PC-9 (cell line): Measurements from ENCODE around the gene AP3B1. TPM values are rescaled to one million over a fixed set of nuclear protein-coding genes. Genes with fewer than 3 reads are reported as not detected.
"Not testable (repeated sequence)": the region's sequence is repeated elsewhere in the genome, so short reads cannot be mapped to it uniquely, and the experiment has no call there.

Experiments used
- BruUV-seq: library from RNA; stranded (reverse); fragments of 400-500 nt; replicated peaks from 2 replicates; lab custom pipeline; 2021; lab: Mats Ljungman, UMichigan
- CTCF ChIA-PET: fragments of 300-600 bp; sonication (Branson Sonifier 250); formaldehyde crosslinking; loops from one replicate; lab custom pipeline; 2022; ENCODE audit warnings: antibody characterized with exemption; lab: Charles Lee
- POLR2A ChIA-PET: fragments of 300-600 bp; sonication (Branson Sonifier 250); formaldehyde crosslinking; loops from one replicate; lab custom pipeline; 2022; ENCODE audit warnings: antibody characterized with exemption; ENCODE audit not compliant: unreplicated experiment; lab: Charles Lee
- DNase-seq, 2 experiments: peaks; one replicate each; pipeline versions ENCODE4 v3.0.0 to v3.0.0-alpha.2; 2015 to 2022; ENCODE audit warnings: mixed read lengths in 1 of 2
- H2AFZ ChIP-seq: fragments of 200-600 bp; sonication (generic); 2 replicates; pipeline ENCODE4 v1.8.1; 2017; ENCODE audit warnings: antibody characterized with exemption
- H3F3A ChIP-seq: fragments of 200-600 bp; sonication (generic); 2 replicates; pipeline ENCODE4 v1.8.1; 2017; ENCODE audit warnings: antibody characterized with exemption, mild to moderate bottlenecking, low read depth; ENCODE audit not compliant: insufficient read depth
- H3K27ac ChIP-seq: fragments of 200-600 bp; sonication (generic); 2 replicates; pipeline ENCODE4 v1.6.1; 2016; ENCODE audit warnings: mixed run types
- H3K27me3 ChIP-seq: fragments of 200-600 bp; sonication (generic); 2 replicates; pipeline ENCODE4 v1.6.1; 2016; ENCODE audit warnings: low read depth, mixed run types; ENCODE audit not compliant: insufficient read depth
- H3K36me3 ChIP-seq: fragments of 200-600 bp; sonication (generic); 2 replicates; pipeline ENCODE4 v1.6.1; 2016; ENCODE audit warnings: low read depth, mixed run types
- H3K4me1 ChIP-seq: fragments of 200-600 bp; sonication (generic); replicated peaks from 2 replicates; pipeline ENCODE4 v1.6.1; 2016; ENCODE audit warnings: mixed run types; ENCODE audit not compliant: insufficient read depth
- H3K4me2 ChIP-seq: fragments of 200-600 bp; sonication (generic); 2 replicates; pipeline ENCODE4 v1.6.1; 2017; ENCODE audit warnings: mixed run types
- H3K4me3 ChIP-seq: fragments of 200-600 bp; sonication (generic); 2 replicates; pipeline ENCODE4 v1.6.1; 2016; ENCODE audit warnings: mixed run types
- H3K79me2 ChIP-seq: fragments of 200-600 bp; sonication (generic); 2 replicates; pipeline ENCODE4 v1.6.1; 2017; ENCODE audit warnings: low read depth, mixed run types
- H3K9me2 ChIP-seq: fragments of 200-600 bp; sonication (generic); 2 replicates; pipeline ENCODE4 v1.8.1; 2017; ENCODE audit warnings: mild to moderate bottlenecking; ENCODE audit not compliant: insufficient read depth
- H3K9me3 ChIP-seq: fragments of 200-600 bp; sonication (generic); 2 replicates; pipeline ENCODE4 v1.8.1; 2016; ENCODE audit warnings: low read depth; ENCODE audit not compliant: insufficient read depth
- H4K20me1 ChIP-seq: fragments of 200-600 bp; sonication (generic); 2 replicates; pipeline ENCODE4 v1.8.1; 2017; ENCODE audit not compliant: insufficient read depth
- CTCF ChIP-seq: fragments of 200-600 bp; sonication (generic); conservative IDR thresholded peaks from 2 replicates; pipeline ENCODE4 v1.6.1; 2017; ENCODE audit warnings: mixed run types, antibody characterized with exemption, mild to moderate bottlenecking, moderate library complexity
- EZH2 ChIP-seq: fragments of 200-600 bp; sonication (generic); IDR thresholded peaks from 2 replicates; pipeline ENCODE4 v1.8.0; 2017; ENCODE audit warnings: antibody characterized with exemption, low read depth
- intact Hi-C: fragments of 100-400 bp; cut with micrococcal nuclease; formaldehyde crosslinking; loops from one replicate; pipeline ENCODE4 v1.10.0; 2022; ENCODE audit not compliant: unreplicated experiment
- total RNA-seq: library from RNA; stranded (reverse); gene quantifications from 2 replicates; pipeline ENCODE4 v1.2.3, GENCODE V29; 2021

AP3B1 gene
- total RNA-seq, 1 experiment from 2014 or later: 44.0 TPM

GRCh38 chr5:78204241-78204640, 90.3 kb downstream of the AP3B1 start:
- no peaks in the 10 kb centered on the region for H3K36me3 ChIP-seq

GRCh38 chr5:78203815-78204214, 90.7 kb downstream of the AP3B1 start:
- TF ChIP-seq EZH2: no peak
- no peak for TF ChIP-seq CTCF

More at GRCh38 chr5:78204241-78204640, 90.3 kb downstream of the AP3B1 start:
- Histone ChIP-seq H3K4me1 (no peaks in the 10 kb centered on the region), H3K9me2 (no peaks in the 10 kb centered on the region), H3K4me2 (no peak overlapping the region), H3K79me2 (no peaks in the 10 kb centered on the region), H3K27me3 (no peaks in the 10 kb centered on the region), H3K9me3 (no peaks in the 10 kb centered on the region), H2AFZ (no peak overlapping the region), H3K4me3 (no peak overlapping the region), H3F3A (no peaks in the 10 kb centered on the region), H3K27ac (no peak overlapping the region), H4K20me1 (no peaks in the 10 kb centered on the region)
- ChIA-PET CTCF (interaction anchor here (0.6 kb wide), 1 partner anchor 1061 kb away, joined by 8 read pairs; no protein-coding TSS in a partner anchor), POLR2A (no interaction called here)
- TF ChIP-seq CTCF (no peak), EZH2 (no peak)
- intact Hi-C loops: no loop called here
- no peak for DNase-seq
- no TSS peak for BruUV-seq

GRCh38 chr5:78190402-78190801, 104.1 kb downstream of the AP3B1 start:
- intact Hi-C loops: no loop called here
- no peak for DNase-seq
- H3K4me1 ChIP-seq: no peaks in the 10 kb centered on the region
- ChIA-PET CTCF (no interaction called here), POLR2A (no interaction called here)
- H3K27me3 ChIP-seq: no peaks in the 10 kb centered on the region
- H3K36me3 ChIP-seq: no peaks in the 10 kb centered on the region
- no peak overlapping the region for H3K4me3 ChIP-seq
- TF ChIP-seq CTCF: no peak
- TF ChIP-seq EZH2: no peak
- BruUV-seq: no TSS peak
- H3K9me2 ChIP-seq: peaks cover 10% of the 10 kb centered on the region; the same call in 1 of the 2 replicates
- no peak overlapping the region for H2AFZ ChIP-seq
- H3K27ac ChIP-seq: no peak overlapping the region
- H3K4me2 ChIP-seq: no peak overlapping the region
- peaks cover 3% of the 10 kb centered on the region for H3F3A ChIP-seq
- no peaks in the 10 kb centered on the region for H4K20me1 ChIP-seq
- H3K9me3 ChIP-seq: no peaks in the 10 kb centered on the region; the same call in none of the 2 replicates
- no peaks in the 10 kb centered on the region for H3K79me2 ChIP-seq

More at GRCh38 chr5:78203815-78204214, 90.7 kb downstream of the AP3B1 start:
- intact Hi-C loops: no loop called here
- no peaks in the 10 kb centered on the region for H3F3A ChIP-seq
- H3K79me2 ChIP-seq: no peaks in the 10 kb centered on the region
- H3K4me3 ChIP-seq: no peak overlapping the region
- no TSS peak for BruUV-seq
- no peak overlapping the region for H3K4me2 ChIP-seq
- no peak overlapping the region for H2AFZ ChIP-seq
- DNase-seq: no peak
- ChIA-PET POLR2A (no interaction called here), CTCF (interaction anchor here (0.6 kb wide), 1 partner anchor 1060 kb away, joined by 8 read pairs; no protein-coding TSS in a partner anchor)
- no peaks in the 10 kb centered on the region for H3K9me2 ChIP-seq
- H4K20me1 ChIP-seq: no peaks in the 10 kb centered on the region
- no peaks in the 10 kb centered on the region for H3K9me3 ChIP-seq
- no peaks in the 10 kb centered on the region for H3K4me1 ChIP-seq
- no peaks in the 10 kb centered on the region for H3K36me3 ChIP-seq
- no peak overlapping the region for H3K27ac ChIP-seq
- H3K27me3 ChIP-seq: no peaks in the 10 kb centered on the region

- H3K79me2 ChIP-seq, intact Hi-C loops, DNase-seq, H4K20me1 ChIP-seq, H3K27ac ChIP-seq, BruUV-seq, H3K27me3 ChIP-seq, H3K4me3 ChIP-seq, H3K9me3 ChIP-seq, H3K4me2 ChIP-seq, H3K4me1 ChIP-seq, H3K36me3 ChIP-seq, POLR2A ChIA-PET, H2AFZ ChIP-seq, CTCF ChIA-PET, H3F3A ChIP-seq: not testable (repeated sequence)
- peaks cover 10% of the 10 kb centered on the region; the same call in 1 of the 2 replicates for H3K9me2 ChIP-seq
Measured at GRCh38 chr5:78188681-78189080, 105.8 kb downstream of the AP3B1 start.
